Choroid plexus epithelial cell (primary cell): ENCODE results near the gene IFITM2.
"Not testable (repeated sequence)": the region's sequence is repeated elsewhere in the genome, so short reads cannot be mapped to it uniquely, and the experiment has no call there.

Experiments used
- DNase-seq: peaks from one replicate; pipeline ENCODE4 v3.0.0-alpha.2; 2010; ENCODE audit warnings: low read depth
- H3K4me3 ChIP-seq: 2 replicates; pipeline ENCODE4 v1.5.1; 2011; ENCODE audit warnings: low read depth, mild to moderate bottlenecking, control low read depth, low read length, moderate library complexity
- TF ChIP-seq, protein P1 (sequence below): conservative IDR thresholded peaks from 2 replicates; pipeline ENCODE4 v1.5.1; 2011; ENCODE audit warnings: low read depth, mild to moderate bottlenecking, control low read depth, inconsistent platforms, low read length, moderate library complexity

Gene IFITM2

DNA sequence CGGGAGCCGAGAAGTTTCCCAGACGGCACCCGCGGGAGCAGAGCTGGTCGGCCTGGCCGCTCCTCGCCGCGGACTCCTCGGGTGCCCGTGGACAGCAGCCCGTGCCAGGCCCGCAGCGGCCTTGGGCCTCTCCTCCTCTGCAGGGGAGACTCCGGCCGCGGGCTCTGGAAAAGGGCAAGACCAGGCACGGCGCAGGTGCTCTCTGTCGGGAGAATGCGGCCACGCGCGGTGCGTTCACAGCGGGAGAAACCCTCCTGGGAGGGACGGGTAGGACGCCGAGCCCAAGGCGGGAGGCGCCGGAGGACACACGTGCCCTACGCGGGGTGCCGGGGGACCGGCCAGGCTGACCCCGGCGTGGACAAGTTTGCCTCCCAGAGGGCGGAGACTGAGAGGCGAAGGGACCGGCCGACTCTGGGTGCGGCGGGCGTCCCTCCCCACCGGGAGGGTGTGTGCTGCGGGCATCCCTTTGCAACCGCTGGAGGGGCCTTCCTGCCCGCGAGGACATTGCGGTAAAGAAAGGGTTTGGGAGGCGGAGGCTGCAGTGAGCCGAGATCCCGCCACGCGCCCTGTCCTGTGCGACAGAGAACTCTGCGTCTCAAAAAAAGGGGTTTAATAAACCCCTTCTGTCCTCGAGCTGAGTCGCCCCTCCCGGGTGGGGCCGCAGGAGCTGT is 8.6 kb downstream of the IFITM2 start:
- peak overlapping the region; percentile 76 for H3K4me3 ChIP-seq
- DNase-seq, result peak; percentile 22
- TF ChIP-seq, protein P1, sequence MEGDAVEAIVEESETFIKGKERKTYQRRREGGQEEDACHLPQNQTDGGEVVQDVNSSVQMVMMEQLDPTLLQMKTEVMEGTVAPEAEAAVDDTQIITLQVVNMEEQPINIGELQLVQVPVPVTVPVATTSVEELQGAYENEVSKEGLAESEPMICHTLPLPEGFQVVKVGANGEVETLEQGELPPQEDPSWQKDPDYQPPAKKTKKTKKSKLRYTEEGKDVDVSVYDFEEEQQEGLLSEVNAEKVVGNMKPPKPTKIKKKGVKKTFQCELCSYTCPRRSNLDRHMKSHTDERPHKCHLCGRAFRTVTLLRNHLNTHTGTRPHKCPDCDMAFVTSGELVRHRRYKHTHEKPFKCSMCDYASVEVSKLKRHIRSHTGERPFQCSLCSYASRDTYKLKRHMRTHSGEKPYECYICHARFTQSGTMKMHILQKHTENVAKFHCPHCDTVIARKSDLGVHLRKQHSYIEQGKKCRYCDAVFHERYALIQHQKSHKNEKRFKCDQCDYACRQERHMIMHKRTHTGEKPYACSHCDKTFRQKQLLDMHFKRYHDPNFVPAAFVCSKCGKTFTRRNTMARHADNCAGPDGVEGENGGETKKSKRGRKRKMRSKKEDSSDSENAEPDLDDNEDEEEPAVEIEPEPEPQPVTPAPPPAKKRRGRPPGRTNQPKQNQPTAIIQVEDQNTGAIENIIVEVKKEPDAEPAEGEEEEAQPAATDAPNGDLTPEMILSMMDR, result no peak

DNA sequence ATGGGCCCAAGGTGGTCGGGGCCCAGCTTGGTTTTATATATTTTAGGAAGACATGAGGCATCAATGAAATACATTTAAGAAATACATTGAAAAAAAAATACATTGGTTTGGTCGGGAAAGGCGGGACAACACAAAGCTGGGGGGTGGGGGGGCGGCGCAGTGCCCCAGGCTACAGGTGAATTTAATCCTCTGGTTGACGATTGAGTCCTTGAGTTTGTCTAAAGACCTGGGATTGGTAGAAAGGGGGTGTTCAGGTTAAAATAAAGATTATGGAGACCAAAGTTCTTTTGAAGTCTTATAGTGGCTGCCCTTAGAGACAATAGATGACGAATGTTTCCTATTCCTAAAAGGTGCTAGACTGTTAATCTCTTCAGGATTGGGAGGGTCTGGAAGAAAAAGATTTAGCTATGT is 9.3 kb downstream of the IFITM2 start:
- TF ChIP-seq, protein P1, result no peak
- DNase-seq, result no peak
- H3K4me3 ChIP-seq, result peak overlapping the region; percentile 76

DNA sequence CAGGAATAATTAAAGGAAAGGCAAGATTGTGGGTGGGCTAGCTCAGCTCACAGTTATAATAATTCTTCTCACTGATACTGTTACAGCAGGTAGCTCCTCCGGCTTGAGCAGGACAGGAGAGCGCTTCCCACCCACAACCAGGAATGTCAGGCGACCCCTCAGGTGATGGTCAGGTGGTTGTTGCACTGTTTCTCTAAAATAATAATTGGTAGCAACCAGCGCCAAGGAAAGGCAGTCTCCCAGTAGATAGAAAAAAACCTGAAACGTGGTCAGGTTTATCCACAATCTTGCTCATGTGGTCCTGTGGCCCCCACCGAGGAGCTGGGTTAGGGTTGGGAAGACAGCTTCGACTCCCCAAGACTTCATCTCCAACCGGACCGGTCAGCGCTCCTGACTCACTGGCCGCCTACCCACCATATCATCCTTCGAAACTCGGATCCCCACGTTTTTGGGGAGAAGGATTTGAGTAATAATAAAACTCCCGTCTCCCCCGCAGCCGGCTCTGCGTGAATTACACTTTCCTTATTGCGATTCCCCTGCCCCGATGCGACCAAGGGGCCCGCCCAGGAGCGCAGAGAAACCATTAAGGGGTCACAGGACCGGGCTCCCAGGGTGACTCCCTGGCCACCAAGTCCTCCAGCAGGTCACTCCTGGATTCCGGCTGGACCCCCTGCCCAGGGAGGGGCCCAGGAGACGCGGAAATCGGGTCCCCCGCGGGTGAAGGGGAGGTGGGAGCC is 10.2 kb downstream of the IFITM2 start:
- DNase-seq, result peak; percentile 20
- peak overlapping the region; percentile 30 for H3K4me3 ChIP-seq

DNA sequence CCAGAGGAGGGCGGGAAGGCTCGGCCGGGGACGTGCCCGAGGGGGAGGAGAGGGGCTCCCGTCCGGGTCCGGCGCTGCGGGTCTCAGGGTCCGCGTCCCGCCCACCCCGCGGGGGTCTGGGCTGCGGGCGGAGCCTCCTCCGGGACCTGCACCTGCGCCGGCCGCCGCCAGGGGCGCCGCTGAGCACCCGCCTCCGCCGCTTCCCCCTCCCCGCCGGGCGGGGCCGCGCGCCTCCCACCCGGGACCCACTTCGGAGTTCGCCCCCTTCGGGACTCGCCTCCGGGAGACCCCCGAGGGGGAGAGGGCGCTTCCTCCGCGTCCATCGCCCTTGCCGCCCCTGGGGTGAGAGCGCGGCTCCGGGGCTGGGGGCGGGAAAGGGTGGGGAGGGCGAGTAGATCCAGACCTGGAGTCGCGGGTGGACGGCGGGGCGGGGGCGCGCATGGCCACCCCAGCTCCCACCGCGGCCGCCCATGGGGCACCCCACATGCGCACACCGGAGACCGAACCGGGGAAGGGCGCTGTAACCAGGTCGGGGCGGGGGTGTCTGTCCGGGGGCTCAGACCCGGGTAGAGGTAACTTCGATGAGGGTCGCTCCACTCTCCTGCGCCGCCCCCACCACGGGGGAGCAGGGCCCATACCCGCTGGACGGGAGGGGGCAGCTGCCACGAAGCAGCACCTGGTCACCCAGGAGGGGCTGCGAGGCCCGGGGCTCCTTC is 10.9 kb downstream of the IFITM2 start:
- peak overlapping the region; percentile 58 for H3K4me3 ChIP-seq
- not testable (repeated sequence) for DNase-seq

DNA sequence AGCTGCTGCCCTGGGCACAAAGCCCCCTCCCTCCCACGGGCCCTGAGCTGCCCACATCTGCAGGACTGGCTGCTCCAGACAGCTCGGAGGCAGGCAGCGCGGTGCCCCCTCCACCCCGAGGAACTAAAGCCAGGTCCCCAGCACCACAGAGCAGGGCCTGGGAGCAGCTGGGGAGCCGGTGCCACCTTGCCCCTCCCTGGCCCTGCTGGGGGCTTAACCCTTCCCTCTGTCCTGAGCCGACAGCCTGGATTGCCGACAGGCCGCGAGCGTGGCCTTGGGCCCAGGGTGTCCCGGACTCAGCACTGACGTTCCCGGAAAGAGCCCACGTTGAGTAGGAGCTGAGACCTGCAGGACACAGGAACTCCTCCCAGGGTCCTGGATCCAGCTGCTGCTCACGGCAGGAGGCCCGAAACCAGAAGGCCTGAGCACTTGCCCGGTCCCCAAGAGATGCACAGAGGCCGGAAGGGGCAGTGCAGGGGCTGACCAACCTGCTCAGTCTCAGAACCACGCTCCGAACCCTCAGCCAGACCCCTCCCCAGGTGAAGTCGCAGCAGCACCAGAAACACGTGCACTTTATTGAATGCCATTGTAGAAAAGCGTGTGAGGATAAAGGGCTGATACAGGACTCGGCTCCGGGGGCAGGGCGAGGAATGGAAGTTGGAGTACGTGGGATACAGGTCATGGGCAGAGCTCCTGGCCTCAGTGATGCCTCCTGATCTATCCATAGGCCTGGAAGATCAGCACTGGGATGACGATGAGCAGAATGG is 11.7 kb downstream of the IFITM2 start:
- peak; percentile 28 for DNase-seq
- peak overlapping the region; percentile 78 for H3K4me3 ChIP-seq

DNA sequence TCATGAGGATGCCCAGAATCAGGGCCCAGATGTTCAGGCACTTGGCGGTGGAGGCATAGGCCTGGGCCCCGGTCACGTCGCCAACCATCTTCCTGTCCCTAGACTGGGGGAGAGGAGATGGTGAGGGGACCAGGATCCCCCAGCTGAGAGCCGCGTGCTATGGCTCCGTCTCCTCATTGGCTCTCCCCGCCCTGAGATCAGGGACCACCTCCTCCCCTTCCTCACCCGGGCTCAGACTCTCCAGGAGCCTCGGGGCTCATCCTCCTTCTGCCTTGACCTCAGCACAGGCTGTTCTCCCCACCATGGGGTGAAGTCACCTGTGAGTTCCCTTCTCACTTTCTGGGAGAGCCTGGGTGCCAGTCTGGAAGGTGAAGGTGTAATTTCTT is 12.3 kb downstream of the IFITM2 start:
- DNase-seq, result not testable (repeated sequence)
- peak overlapping the region; percentile 78 for H3K4me3 ChIP-seq

DNA sequence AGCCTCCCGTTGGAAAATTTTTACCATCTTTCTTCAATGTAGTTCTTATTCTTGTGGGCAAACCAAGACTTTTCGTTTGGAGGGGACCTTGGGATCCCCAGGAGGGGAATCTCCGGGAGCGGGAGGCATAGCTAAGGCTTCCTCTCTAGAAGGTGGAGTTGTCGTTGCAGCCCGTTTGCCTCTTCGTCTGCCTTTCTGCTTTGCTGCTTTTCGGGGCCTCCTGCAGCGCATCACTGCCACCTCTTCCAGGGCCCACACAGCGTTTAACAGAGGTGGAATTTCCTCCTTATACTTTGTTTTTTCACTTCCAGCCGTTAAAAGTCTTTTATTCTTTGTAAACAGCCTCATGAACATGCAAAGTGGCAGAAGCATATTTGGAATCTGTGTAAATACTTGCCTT is 16.5 kb downstream of the IFITM2 start:
- TF ChIP-seq, protein P1, result no peak
- no peak overlapping the region for H3K4me3 ChIP-seq
- DNase-seq, result no peak

DNA sequence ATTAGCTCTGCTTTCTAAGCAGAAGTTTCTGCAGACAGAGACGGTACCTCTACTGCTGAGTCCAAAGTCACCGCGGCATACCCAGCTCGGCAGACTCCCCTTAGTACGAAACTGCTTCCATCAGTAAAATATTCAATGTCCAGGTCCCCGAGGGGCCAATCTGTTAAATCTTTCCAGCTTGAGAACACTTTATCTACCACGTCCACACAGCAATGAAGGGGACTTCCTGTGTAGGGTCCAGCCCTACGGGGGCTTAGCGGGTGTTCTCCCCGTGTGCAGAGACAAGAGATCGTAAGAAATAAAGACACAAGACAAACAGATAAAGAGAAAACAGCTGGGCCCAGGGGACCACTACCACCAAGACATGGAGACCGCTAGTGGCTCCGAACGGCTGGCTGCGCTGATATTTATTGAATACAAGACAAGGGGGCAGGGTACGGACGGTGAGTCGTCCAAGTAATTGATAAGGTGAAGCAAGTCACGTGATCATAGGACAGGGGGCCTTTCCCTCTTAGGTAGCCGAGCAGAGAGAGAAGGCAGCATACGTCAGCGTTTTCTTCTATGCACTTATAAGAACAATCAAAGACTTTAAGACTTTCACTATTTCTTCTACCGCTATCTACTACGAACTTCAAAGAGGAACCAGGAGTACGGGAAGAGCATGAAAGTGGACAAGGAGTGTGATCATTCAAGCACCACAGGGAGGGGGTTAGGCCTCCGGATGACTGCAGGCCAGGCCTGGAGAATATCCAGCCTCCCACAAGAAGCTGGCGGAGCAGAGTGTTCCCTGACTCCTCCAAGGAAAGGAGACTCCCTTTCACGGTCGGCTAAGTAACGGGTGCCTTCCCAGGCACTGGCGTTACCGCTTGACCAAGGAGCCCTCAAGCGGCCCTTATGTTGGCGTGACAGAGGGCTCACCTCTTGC is 17.2 kb downstream of the IFITM2 start:
- not testable (repeated sequence) for H3K4me3 ChIP-seq
- DNase-seq, result peak; percentile 30
